ENCODE measurements around the gene TAC3.

- TF ChIP-seq POLR2A (IDR thresholded peaks at IDR 0.05) (no peak), CTCF (IDR thresholded peaks at IDR 0.05) (no peak), POLR2AphosphoS5 (IDR thresholded peaks at IDR 0.05) (no peak)
Observed at GRCh38 chr12:56978397-56979138, 37.8 kb downstream of the TAC3 start.

Measured in prostate gland (tissue), 2 donors.